Nephron progenitor cell (in vitro differentiated cells): ENCODE measurements around the gene UBE2L6.

Experiments used
- DNase-seq: peaks from one replicate; pipeline ENCODE4 v3.0.0; 2021
- H3K27ac Mint-ChIP-seq: 2 replicates; pipeline ENCODE4 v1.8.0; 2021; ENCODE audit warnings: mild to moderate bottlenecking, moderate library complexity, mixed read lengths
- H3K27me3 Mint-ChIP-seq: 2 replicates; pipeline ENCODE4 v1.8.0; 2021; ENCODE audit warnings: mild to moderate bottlenecking, low read depth, mixed read lengths; ENCODE audit not compliant: poor library complexity
- H3K36me3 Mint-ChIP-seq: 2 replicates; pipeline ENCODE4 v1.8.0; 2021; ENCODE audit warnings: low read depth, mixed read lengths
- H3K4me1 Mint-ChIP-seq: 2 replicates; pipeline ENCODE4 v1.8.0; 2021; ENCODE audit warnings: mixed read lengths
- H3K4me3 Mint-ChIP-seq: 2 replicates; pipeline ENCODE4 v1.8.0; 2021; ENCODE audit warnings: mild to moderate bottlenecking, moderate library complexity, mixed read lengths
- H3K9me3 Mint-ChIP-seq: 2 replicates; pipeline ENCODE4 v1.8.0; 2021; ENCODE audit warnings: mild to moderate bottlenecking, moderate library complexity, mixed read lengths
- CTCF ChIP-seq: fragments of 200-600 bp; sonication (generic); IDR thresholded peaks from 2 replicates; pipeline ENCODE4 v1.5.0; 2021; ENCODE audit warnings: antibody characterized with exemption

The UBE2L6 gene

GRCh38 chr11:57567515-57568329 is at the start of gene UBE2L6:
UBE2L6 (minus strand) TSS chr11:57567672; CDS start chr11:57567611, 61 bp downstream.
- no peak for TF ChIP-seq CTCF
- peaks cover 61% of the 10 kb centered on the region for H3K4me1 Mint-ChIP-seq
- H3K4me3 Mint-ChIP-seq, result peak within 1 kb of the TSS; percentile 96
- H3K27me3 Mint-ChIP-seq, result peaks cover 4% of the 10 kb centered on the region
- peak within 1 kb of the TSS; percentile 92 for H3K27ac Mint-ChIP-seq
- peaks cover 20% of the 10 kb centered on the region for H3K36me3 Mint-ChIP-seq
- H3K9me3 Mint-ChIP-seq, result no peaks in the 10 kb centered on the region
- peak; percentile 71 for DNase-seq

- no peak overlapping the region for H3K4me3 Mint-ChIP-seq
- peaks cover 80% of the 10 kb centered on the region for H3K36me3 Mint-ChIP-seq
- peaks cover 24% of the 10 kb centered on the region for H3K9me3 Mint-ChIP-seq
- no peak for DNase-seq
- peaks cover 6% of the 10 kb centered on the region for H3K4me1 Mint-ChIP-seq
- no peaks in the 10 kb centered on the region for H3K27me3 Mint-ChIP-seq
- no peak for TF ChIP-seq CTCF
- H3K27ac Mint-ChIP-seq, result peak overlapping the region; percentile 43
Observed at GRCh38 chr11:57616595-57616994, 49.1 kb upstream of the UBE2L6 start.

- no peak overlapping the region for H3K4me3 Mint-ChIP-seq
Observed at GRCh38 chr11:57615308-57615707, 47.8 kb upstream of the UBE2L6 start.

GRCh38 chr11:57614234-57614772 is 46.8 kb upstream of the UBE2L6 start:
- DNase-seq, result no peak
- H3K27me3 Mint-ChIP-seq, result no peaks in the 10 kb centered on the region
- peaks cover 11% of the 10 kb centered on the region for H3K4me1 Mint-ChIP-seq
- peak overlapping the region; percentile 66 for H3K27ac Mint-ChIP-seq
- H3K4me3 Mint-ChIP-seq, result no peak overlapping the region
- no peak for TF ChIP-seq CTCF
- peaks cover 79% of the 10 kb centered on the region for H3K36me3 Mint-ChIP-seq
- peaks cover 3% of the 10 kb centered on the region for H3K9me3 Mint-ChIP-seq

More at GRCh38 chr11:57615308-57615707, 47.8 kb upstream of the UBE2L6 start:
- Mint-ChIP-seq H3K27me3 (no peaks in the 10 kb centered on the region), H3K27ac (peak overlapping the region; percentile 75), H3K36me3 (peaks cover 80% of the 10 kb centered on the region), H3K9me3 (peaks cover 11% of the 10 kb centered on the region), H3K4me1 (peaks cover 6% of the 10 kb centered on the region)
- no peak for DNase-seq
- no peak for TF ChIP-seq CTCF

GRCh38 chr11:57610170-57610569 is 42.7 kb upstream of the UBE2L6 start:
- H3K9me3 Mint-ChIP-seq, result no peaks in the 10 kb centered on the region
- H3K27me3 Mint-ChIP-seq, result no peaks in the 10 kb centered on the region
- H3K36me3 Mint-ChIP-seq, result peaks cover 83% of the 10 kb centered on the region
- H3K4me3 Mint-ChIP-seq, result no peak overlapping the region
- no peak overlapping the region for H3K27ac Mint-ChIP-seq
- TF ChIP-seq CTCF, result no peak
- peaks cover 14% of the 10 kb centered on the region for H3K4me1 Mint-ChIP-seq
- DNase-seq, result no peak
